Astrocyte (in vitro differentiated cells and primary cell): Measurements from ENCODE around the gene NPTX1. TPM values are rescaled to one million over a fixed set of nuclear protein-coding genes. Genes with fewer than 3 reads are reported as not detected.

ENCODE experiments used
- microRNA-seq: library from miRNA; unstranded; fragments of <30 nt; microRNA quantifications from one replicate; pipeline ENCODE4 v1.2.0, GENCODE V29; 2020
- total RNA-seq: library from RNA; stranded (reverse); gene quantifications from 2 replicates; pipeline ENCODE4 v1.2.1, GENCODE V29; 2021

Gene NPTX1
- total RNA-seq, 1 donor from 2014 or later: 0.43 TPM

Small RNA genes within 50 kb of the gene (microRNA-seq; reads per million reads assigned to microRNA genes)
- not detected for gene MIR4730

Other genes starting within 250 kb of the NPTX1 start
- gene RNF213, start 215.8 kb downstream of the NPTX1 start, total RNA-seq: 120 and 129 TPM in 2 replicates
- 20.7 and 30.8 TPM in 2 replicates for gene ENDOV, start 61.4 kb downstream of the NPTX1 start, total RNA-seq
- gene RPTOR, start 68.2 kb upstream of the NPTX1 start, total RNA-seq: 32.0 and 33.1 TPM in 2 replicates